HG03097 (cell line): ENCODE results near the gene KSR1.

Source experiments
- ATAC-seq: cut with Tn5 transposase; IDR thresholded peaks from one replicate; pipeline ENCODE4 v1.9.1; 2021; ENCODE audit not compliant: unreplicated experiment, low FRiP score

The KSR1 gene

GRCh38 chr17:27469256-27469655 is 13.0 kb downstream of the KSR1 start:
- ATAC-seq = no peak

- ATAC-seq = peak; percentile 51
Observed at GRCh38 chr17:27471321-27472269, 15.3 kb downstream of the KSR1 start.

GRCh38 chr17:27473190-27473747 is 17.0 kb downstream of the KSR1 start:
- ATAC-seq = no peak

- peak; percentile 39 for ATAC-seq
Observed at GRCh38 chr17:27473748-27474609, 17.7 kb downstream of the KSR1 start.

- no peak for ATAC-seq
Observed at GRCh38 chr17:27475070-27475673, 18.9 kb downstream of the KSR1 start.

- ATAC-seq = no peak
Observed at GRCh38 chr17:27475981-27476895, 20.0 kb downstream of the KSR1 start.

- ATAC-seq = no peak
Observed at GRCh38 chr17:27477050-27477888, 21.0 kb downstream of the KSR1 start.

GRCh38 chr17:27477971-27478684 is 21.9 kb downstream of the KSR1 start:
- ATAC-seq = no peak

GRCh38 chr17:27478901-27479538 is 22.8 kb downstream of the KSR1 start:
- ATAC-seq = no peak

- no peak for ATAC-seq
Observed at GRCh38 chr17:27479838-27480237, 23.6 kb downstream of the KSR1 start.

GRCh38 chr17:27480699-27481098 is 24.5 kb downstream of the KSR1 start:
- ATAC-seq = no peak

- no peak for ATAC-seq
Observed at GRCh38 chr17:27481327-27481726, 25.1 kb downstream of the KSR1 start.

- no peak for ATAC-seq
Observed at GRCh38 chr17:27485125-27485524, 28.9 kb downstream of the KSR1 start.

- no peak for ATAC-seq
Observed at GRCh38 chr17:27485716-27486495, 29.7 kb downstream of the KSR1 start.

GRCh38 chr17:27486741-27487140 is 30.5 kb downstream of the KSR1 start:
- no peak for ATAC-seq

GRCh38 chr17:27488231-27488630 is 32.0 kb downstream of the KSR1 start:
- no peak for ATAC-seq
